ENCODE measurements around the gene HOXA7.
A peak's percentile ranks its signal among the peaks of the same experiment; 100 is the strongest.

DNA sequence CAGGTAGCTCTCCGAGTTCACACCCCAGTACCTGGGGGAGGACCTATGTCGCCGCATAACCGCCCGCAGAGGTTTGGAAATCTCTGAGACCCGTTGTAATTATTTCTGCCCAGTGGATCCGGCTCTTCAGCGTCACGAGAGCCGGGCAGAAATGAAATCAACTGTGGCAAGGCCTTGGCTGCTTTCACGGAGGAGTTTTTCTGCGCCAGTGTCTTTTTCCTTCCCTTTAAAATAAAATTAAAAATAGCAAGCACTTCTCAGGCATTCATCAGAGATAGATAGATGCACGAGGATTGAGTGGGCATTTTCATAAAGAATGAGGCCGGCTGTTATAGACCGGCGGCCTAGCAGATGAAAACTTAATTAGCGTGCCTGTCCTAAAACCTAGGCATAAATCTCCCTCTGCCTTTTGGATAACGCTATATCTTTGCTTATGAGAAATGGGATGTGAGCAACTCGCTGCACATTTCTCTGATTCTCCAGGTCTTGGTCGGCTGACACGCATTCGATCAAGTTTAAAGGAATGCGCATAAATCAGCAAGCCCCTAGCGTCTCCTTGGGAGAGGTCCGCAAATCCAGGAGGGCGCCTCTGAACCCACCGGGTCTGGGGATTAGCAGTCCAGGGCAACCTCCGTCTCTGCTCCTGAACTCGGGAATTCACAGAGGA lies 37.0 kb upstream of the HOXA7 start:
- TF ChIP-seq SUZ12 (IDR thresholded peaks at IDR 0.05; ENCODE audit: extremely low read depth, insufficient read depth, insufficient read length) (peak; percentile 15), YY1 (IDR thresholded peaks at IDR 0.05; ENCODE audit: insufficient read depth, insufficient read length) (no peak)

Measured in NT2/D1 (cell line).